ENCODE data around the gene CDH5. TPM values are rescaled to one million over a fixed set of nuclear protein-coding genes. Genes with fewer than 3 reads are reported as not detected.
"Not testable (repeated sequence)": the region's sequence is repeated elsewhere in the genome, so short reads cannot be mapped to it uniquely, and the experiment has no call there.

The CDH5 gene
- total and polyA plus RNA-seq, 5 donors from 2014 or later: not detected

GRCh38 chr16:66328282-66328681 is 38.2 kb upstream of the CDH5 start:
- Mint-ChIP-seq H3K4me1 (no peaks in the 10 kb centered on the region), H3K27ac (no peak overlapping the region), H3K9me3 (peaks cover 0 to 4% (median 2%) of the 10 kb centered on the region in 7 donors), H3K4me3 (no peak overlapping the region), H3K36me3 (no peaks in the 10 kb centered on the region), H3K27me3 (peaks cover 12% of the 10 kb centered on the region)
- H3K27ac ChIP-seq (ENCODE audit: insufficient read depth, low read length, poor library complexity, severe bottlenecking): no peak overlapping the region
- no peak for DNase-seq
- no peaks in the 10 kb centered on the region for H3K36me3 ChIP-seq (ENCODE audit: control insufficient read depth, insufficient read depth, low read length)
- no peaks in the 10 kb centered on the region for H3K27me3 ChIP-seq (ENCODE audit: control insufficient read depth, insufficient read depth, low read length)
- no peak for ATAC-seq (ENCODE audit: low read depth in 2 of 2)
- no peak overlapping the region for H3K4me3 ChIP-seq (ENCODE audit: low read depth, low read length)
- no peaks in the 10 kb centered on the region for H3K4me1 ChIP-seq (ENCODE audit: control insufficient read depth, insufficient read depth, low read length, poor library complexity, severe bottlenecking)
- no peaks in the 10 kb centered on the region for H3K9me3 ChIP-seq (ENCODE audit: control insufficient read depth in 2 of 2, low read length in 2 of 2)

DNA sequence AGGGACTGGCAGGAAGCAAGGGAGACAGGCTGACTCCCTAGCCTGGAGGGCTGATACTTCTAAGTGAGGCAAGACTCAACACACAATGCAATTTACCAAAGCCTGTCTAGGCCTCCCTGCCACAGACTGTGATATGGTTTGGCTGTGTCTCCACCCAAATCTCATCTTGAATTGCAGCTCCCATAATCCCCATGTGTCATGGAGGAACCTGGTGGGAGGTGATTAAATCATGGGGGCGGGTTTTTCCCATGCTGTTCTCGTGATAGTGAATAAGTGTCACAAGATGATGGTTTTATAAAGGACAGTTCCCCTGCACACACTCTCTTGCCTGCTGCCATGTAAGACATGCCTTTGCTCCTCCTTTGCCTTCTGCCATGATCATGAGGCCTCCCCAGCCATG is 35.0 kb upstream of the CDH5 start:
- ATAC-seq (ENCODE audit: low read depth in 2 of 2); H3K36me3 Mint-ChIP-seq: not testable (repeated sequence)

DNA sequence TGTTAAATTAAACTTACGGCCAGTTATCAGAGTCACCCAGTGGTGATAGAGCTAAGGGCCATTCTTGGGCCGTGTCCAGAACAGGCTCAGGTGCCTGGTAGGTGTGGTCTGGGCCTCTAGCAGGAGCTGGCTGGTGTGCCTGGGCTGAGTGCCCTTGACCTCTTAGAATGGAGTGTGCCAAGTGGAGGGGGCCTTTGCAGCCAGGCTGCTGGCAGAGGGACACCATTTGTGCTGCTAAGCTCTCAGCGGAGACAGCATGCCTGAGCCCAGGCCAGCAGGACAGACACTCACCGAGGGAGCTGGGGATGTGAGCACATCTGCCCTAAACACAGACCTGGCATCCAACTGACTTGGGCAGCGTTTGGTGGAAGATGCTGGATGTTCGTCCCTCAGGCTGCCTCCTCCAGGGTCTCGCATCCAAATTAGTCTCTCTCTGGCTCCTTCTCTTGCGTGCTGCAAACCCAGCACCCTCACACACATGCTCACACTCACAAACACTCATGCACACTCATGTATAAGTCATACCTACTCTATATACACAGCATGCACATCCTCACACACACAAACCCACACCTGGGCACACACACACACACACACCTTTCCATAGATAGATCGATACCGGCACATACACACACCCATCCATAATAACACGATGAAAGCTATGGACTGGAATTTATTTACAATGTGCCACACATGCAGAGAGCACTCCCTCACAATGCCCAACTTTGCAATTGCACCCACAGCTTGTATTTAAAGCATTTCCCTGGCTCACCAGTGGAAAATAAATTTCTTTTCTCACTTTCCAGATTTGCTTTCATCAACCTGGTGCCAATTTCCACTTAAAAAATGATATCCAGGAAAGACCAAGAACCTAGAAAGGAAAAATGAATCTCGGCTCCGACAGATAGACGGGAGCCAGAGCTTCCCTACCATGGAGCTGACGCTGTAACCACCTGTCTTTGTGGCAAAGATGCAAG is 33.6 kb upstream of the CDH5 start:
- no peak overlapping the region for H3K4me3 Mint-ChIP-seq

More for the DNA sequence above, 35.0 kb upstream of the CDH5 start:
- not testable (repeated sequence) for H3K9me3 Mint-ChIP-seq; H3K36me3 ChIP-seq (ENCODE audit: control insufficient read depth, insufficient read depth, low read length); H3K4me3 Mint-ChIP-seq; H3K27me3 ChIP-seq (ENCODE audit: control insufficient read depth, insufficient read depth, low read length); DNase-seq; H3K27ac Mint-ChIP-seq; H3K4me3 ChIP-seq (ENCODE audit: low read depth, low read length); H3K27ac ChIP-seq (ENCODE audit: insufficient read depth, low read length, poor library complexity, severe bottlenecking); H3K4me1 Mint-ChIP-seq; H3K9me3 ChIP-seq (ENCODE audit: control insufficient read depth in 2 of 2, low read length in 2 of 2); H3K4me1 ChIP-seq (ENCODE audit: control insufficient read depth, insufficient read depth, low read length, poor library complexity, severe bottlenecking)
- peaks cover 12% of the 10 kb centered on the region for H3K27me3 Mint-ChIP-seq

GRCh38 chr16:66334853-66335574 is 31.5 kb upstream of the CDH5 start:
- H3K4me3 Mint-ChIP-seq: no peak overlapping the region
- H3K36me3 Mint-ChIP-seq: no peaks in the 10 kb centered on the region
- H3K27me3 ChIP-seq (ENCODE audit: control insufficient read depth, insufficient read depth, low read length): peaks cover 3% of the 10 kb centered on the region
- H3K9me3 Mint-ChIP-seq: peaks cover 0 to 6% (median 2%) of the 10 kb centered on the region in 7 donors
- no peaks in the 10 kb centered on the region for H3K4me1 ChIP-seq (ENCODE audit: control insufficient read depth, insufficient read depth, low read length, poor library complexity, severe bottlenecking)
- H3K27ac Mint-ChIP-seq: no peak overlapping the region
- H3K9me3 ChIP-seq (ENCODE audit: control insufficient read depth in 2 of 2, low read length in 2 of 2): no peaks in the 10 kb centered on the region
- no peak overlapping the region for H3K27ac ChIP-seq (ENCODE audit: insufficient read depth, low read length, poor library complexity, severe bottlenecking)
- DNase-seq (no peak), ATAC-seq (ENCODE audit: low read depth in 2 of 2) (no peak)
- H3K4me3 ChIP-seq (ENCODE audit: low read depth, low read length): no peak overlapping the region
- no peaks in the 10 kb centered on the region for H3K4me1 Mint-ChIP-seq
- H3K36me3 ChIP-seq (ENCODE audit: control insufficient read depth, insufficient read depth, low read length): no peaks in the 10 kb centered on the region
- H3K27me3 Mint-ChIP-seq: peaks cover 19% of the 10 kb centered on the region

More for the DNA sequence above, 33.6 kb upstream of the CDH5 start:
- Histone ChIP-seq H3K9me3 (ENCODE audit: control insufficient read depth in 2 of 2, low read length in 2 of 2) (no peaks in the 10 kb centered on the region), H3K27me3 (ENCODE audit: control insufficient read depth, insufficient read depth, low read length) (peaks cover 3% of the 10 kb centered on the region), H3K4me3 (ENCODE audit: low read depth, low read length) (no peak overlapping the region), H3K36me3 (ENCODE audit: control insufficient read depth, insufficient read depth, low read length) (no peaks in the 10 kb centered on the region), H3K4me1 (ENCODE audit: control insufficient read depth, insufficient read depth, low read length, poor library complexity, severe bottlenecking) (no peaks in the 10 kb centered on the region), H3K27ac (ENCODE audit: insufficient read depth, low read length, poor library complexity, severe bottlenecking) (no peak overlapping the region)
- H3K27ac Mint-ChIP-seq: no peak overlapping the region
- peaks cover 0 to 6% (median 2%) of the 10 kb centered on the region in 7 donors for H3K9me3 Mint-ChIP-seq
- no peak for DNase-seq
- ATAC-seq (ENCODE audit: low read depth in 2 of 2): no peak
- peaks cover 19% of the 10 kb centered on the region for H3K27me3 Mint-ChIP-seq
- no peaks in the 10 kb centered on the region for H3K36me3 Mint-ChIP-seq
- no peaks in the 10 kb centered on the region for H3K4me1 Mint-ChIP-seq

GRCh38 chr16:66335704-66336329 is 30.7 kb upstream of the CDH5 start:
- ATAC-seq (ENCODE audit: low read depth in 2 of 2) (no peak), DNase-seq (no peak)
- Histone ChIP-seq H3K4me1 (ENCODE audit: control insufficient read depth, insufficient read depth, low read length, poor library complexity, severe bottlenecking) (no peaks in the 10 kb centered on the region), H3K4me3 (ENCODE audit: low read depth, low read length) (no peak overlapping the region), H3K9me3 (ENCODE audit: control insufficient read depth in 2 of 2, low read length in 2 of 2) (no peaks in the 10 kb centered on the region), H3K27me3 (ENCODE audit: control insufficient read depth, insufficient read depth, low read length) (peaks cover 3% of the 10 kb centered on the region), H3K27ac (ENCODE audit: insufficient read depth, low read length, poor library complexity, severe bottlenecking) (no peak overlapping the region), H3K36me3 (ENCODE audit: control insufficient read depth, insufficient read depth, low read length) (no peaks in the 10 kb centered on the region)
- no peaks in the 10 kb centered on the region for H3K36me3 Mint-ChIP-seq
- peaks cover 0 to 5% (median 2%) of the 10 kb centered on the region in 7 donors for H3K9me3 Mint-ChIP-seq
- no peak overlapping the region for H3K4me3 Mint-ChIP-seq
- peaks cover 19% of the 10 kb centered on the region for H3K27me3 Mint-ChIP-seq
- no peak overlapping the region for H3K27ac Mint-ChIP-seq
- H3K4me1 Mint-ChIP-seq: no peaks in the 10 kb centered on the region

- H3K27me3 ChIP-seq (ENCODE audit: control insufficient read depth, insufficient read depth, low read length): peaks cover 3% of the 10 kb centered on the region
- H3K36me3 Mint-ChIP-seq: no peaks in the 10 kb centered on the region
- no peaks in the 10 kb centered on the region for H3K4me1 ChIP-seq (ENCODE audit: control insufficient read depth, insufficient read depth, low read length, poor library complexity, severe bottlenecking)
- H3K27ac ChIP-seq (ENCODE audit: insufficient read depth, low read length, poor library complexity, severe bottlenecking): no peak overlapping the region
- H3K36me3 ChIP-seq (ENCODE audit: control insufficient read depth, insufficient read depth, low read length): no peaks in the 10 kb centered on the region
- no peak overlapping the region for H3K4me3 ChIP-seq (ENCODE audit: low read depth, low read length)
- ATAC-seq (ENCODE audit: low read depth in 2 of 2): no peak
- H3K27ac Mint-ChIP-seq: no peak overlapping the region
- peaks cover 6% of the 10 kb centered on the region for H3K27me3 Mint-ChIP-seq
- H3K4me1 Mint-ChIP-seq: no peaks in the 10 kb centered on the region
- no peak for DNase-seq
- peaks cover 0 to 3% (median 1%) of the 10 kb centered on the region in 7 donors for H3K9me3 Mint-ChIP-seq
- H3K9me3 ChIP-seq (ENCODE audit: control insufficient read depth in 2 of 2, low read length in 2 of 2): no peaks in the 10 kb centered on the region
- H3K4me3 Mint-ChIP-seq: peak overlapping the region in 1 of 4 donors; percentile 22
Measured at GRCh38 chr16:66337463-66338188, 28.9 kb upstream of the CDH5 start.

GRCh38 chr16:66342294-66342900 is 24.1 kb upstream of the CDH5 start:
- Histone ChIP-seq H3K9me3 (ENCODE audit: control insufficient read depth in 2 of 2, low read length in 2 of 2) (no peaks in the 10 kb centered on the region), H3K27me3 (ENCODE audit: control insufficient read depth, insufficient read depth, low read length) (no peaks in the 10 kb centered on the region), H3K27ac (ENCODE audit: insufficient read depth, low read length, poor library complexity, severe bottlenecking) (no peak overlapping the region), H3K4me1 (ENCODE audit: control insufficient read depth, insufficient read depth, low read length, poor library complexity, severe bottlenecking) (no peaks in the 10 kb centered on the region), H3K36me3 (ENCODE audit: control insufficient read depth, insufficient read depth, low read length) (no peaks in the 10 kb centered on the region), H3K4me3 (ENCODE audit: low read depth, low read length) (no peak overlapping the region)
- H3K4me3 Mint-ChIP-seq: no peak overlapping the region
- DNase-seq (peak in 1 of 3 donors; percentile 4), ATAC-seq (ENCODE audit: low read depth in 2 of 2) (no peak)
- H3K36me3 Mint-ChIP-seq: no peaks in the 10 kb centered on the region
- H3K9me3 Mint-ChIP-seq: peaks cover 0 to 2% (median 0%) of the 10 kb centered on the region in 7 donors
- H3K27ac Mint-ChIP-seq: no peak overlapping the region
- H3K27me3 Mint-ChIP-seq: peaks cover 19% of the 10 kb centered on the region
- no peaks in the 10 kb centered on the region for H3K4me1 Mint-ChIP-seq
